Measurements from ENCODE around the gene RPF1.
"Not testable (repeated sequence)": the region's sequence is repeated elsewhere in the genome, so short reads cannot be mapped to it uniquely, and the experiment has no call there.

Gene RPF1

DNA sequence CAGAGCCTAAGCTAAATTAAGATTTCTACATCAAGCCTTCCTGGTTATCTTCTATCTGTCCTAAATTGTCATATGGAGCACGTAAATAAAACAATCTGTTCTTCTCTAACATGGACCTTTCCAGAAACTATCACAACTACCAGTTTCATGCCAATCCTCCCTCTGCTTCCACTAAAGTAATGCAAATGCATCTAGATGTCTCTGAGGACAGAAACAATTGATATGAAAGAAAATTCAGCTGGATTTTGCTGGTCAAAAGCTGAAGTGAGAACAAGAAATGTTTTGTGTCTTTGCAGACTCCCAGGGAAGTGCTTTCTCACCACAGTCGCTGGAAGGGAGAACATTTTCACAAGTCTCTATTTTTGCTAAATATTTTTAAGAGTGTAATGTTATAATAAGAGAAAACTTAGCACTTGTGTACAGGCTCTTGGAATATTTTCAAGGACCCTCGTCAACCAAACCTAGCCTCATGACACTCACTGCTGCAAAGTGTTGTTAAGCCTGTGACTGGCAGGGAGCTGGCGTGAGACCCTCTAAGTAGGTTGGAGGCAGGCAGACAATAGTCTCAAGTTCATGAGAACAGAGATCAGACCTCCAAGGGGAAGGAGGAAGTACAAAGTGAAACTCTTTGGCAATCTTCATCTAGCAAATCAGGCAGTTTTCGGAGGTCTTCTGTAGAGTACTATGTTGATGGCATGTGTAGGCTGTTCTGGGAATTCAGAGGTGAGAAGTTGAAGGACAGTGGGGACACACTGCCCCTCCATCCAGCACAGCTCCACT, 42.0 kb upstream of the RPF1 start:
- no peak for DNase-seq (ENCODE audit: low read depth)
- TF ChIP-seq, protein P1, sequence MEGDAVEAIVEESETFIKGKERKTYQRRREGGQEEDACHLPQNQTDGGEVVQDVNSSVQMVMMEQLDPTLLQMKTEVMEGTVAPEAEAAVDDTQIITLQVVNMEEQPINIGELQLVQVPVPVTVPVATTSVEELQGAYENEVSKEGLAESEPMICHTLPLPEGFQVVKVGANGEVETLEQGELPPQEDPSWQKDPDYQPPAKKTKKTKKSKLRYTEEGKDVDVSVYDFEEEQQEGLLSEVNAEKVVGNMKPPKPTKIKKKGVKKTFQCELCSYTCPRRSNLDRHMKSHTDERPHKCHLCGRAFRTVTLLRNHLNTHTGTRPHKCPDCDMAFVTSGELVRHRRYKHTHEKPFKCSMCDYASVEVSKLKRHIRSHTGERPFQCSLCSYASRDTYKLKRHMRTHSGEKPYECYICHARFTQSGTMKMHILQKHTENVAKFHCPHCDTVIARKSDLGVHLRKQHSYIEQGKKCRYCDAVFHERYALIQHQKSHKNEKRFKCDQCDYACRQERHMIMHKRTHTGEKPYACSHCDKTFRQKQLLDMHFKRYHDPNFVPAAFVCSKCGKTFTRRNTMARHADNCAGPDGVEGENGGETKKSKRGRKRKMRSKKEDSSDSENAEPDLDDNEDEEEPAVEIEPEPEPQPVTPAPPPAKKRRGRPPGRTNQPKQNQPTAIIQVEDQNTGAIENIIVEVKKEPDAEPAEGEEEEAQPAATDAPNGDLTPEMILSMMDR (conservative IDR thresholded peaks at IDR 0.05; ENCODE audit: low read length) = no peak

DNA sequence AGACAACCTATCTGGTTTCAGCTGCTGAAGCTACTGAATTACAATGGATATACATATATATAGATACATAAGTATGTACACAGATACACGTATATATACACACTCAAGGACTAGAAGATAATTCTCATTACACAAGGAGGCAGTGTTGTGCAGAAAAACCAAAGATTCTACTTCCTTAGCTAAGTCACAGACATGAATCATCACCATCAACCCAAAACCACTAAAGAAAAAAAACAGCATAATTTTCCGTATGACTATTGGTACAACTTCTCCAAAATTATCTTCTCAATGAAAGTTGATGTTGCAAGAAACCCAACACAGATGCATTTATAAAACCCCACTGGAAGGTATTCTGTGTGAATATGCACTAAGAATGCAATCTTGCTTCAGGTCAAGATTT, 36.8 kb upstream of the RPF1 start:
- TF ChIP-seq, protein P1 (conservative IDR thresholded peaks at IDR 0.05; ENCODE audit: low read length) = peak; percentile 68
- H3K4me3 ChIP-seq (ENCODE audit: low read length) = no peak overlapping the region
- DNase-seq (ENCODE audit: low read depth) = peak; percentile 94

More for the DNA sequence above, 42.0 kb upstream of the RPF1 start:
- H3K4me3 ChIP-seq (ENCODE audit: low read length) = no peak overlapping the region

DNA sequence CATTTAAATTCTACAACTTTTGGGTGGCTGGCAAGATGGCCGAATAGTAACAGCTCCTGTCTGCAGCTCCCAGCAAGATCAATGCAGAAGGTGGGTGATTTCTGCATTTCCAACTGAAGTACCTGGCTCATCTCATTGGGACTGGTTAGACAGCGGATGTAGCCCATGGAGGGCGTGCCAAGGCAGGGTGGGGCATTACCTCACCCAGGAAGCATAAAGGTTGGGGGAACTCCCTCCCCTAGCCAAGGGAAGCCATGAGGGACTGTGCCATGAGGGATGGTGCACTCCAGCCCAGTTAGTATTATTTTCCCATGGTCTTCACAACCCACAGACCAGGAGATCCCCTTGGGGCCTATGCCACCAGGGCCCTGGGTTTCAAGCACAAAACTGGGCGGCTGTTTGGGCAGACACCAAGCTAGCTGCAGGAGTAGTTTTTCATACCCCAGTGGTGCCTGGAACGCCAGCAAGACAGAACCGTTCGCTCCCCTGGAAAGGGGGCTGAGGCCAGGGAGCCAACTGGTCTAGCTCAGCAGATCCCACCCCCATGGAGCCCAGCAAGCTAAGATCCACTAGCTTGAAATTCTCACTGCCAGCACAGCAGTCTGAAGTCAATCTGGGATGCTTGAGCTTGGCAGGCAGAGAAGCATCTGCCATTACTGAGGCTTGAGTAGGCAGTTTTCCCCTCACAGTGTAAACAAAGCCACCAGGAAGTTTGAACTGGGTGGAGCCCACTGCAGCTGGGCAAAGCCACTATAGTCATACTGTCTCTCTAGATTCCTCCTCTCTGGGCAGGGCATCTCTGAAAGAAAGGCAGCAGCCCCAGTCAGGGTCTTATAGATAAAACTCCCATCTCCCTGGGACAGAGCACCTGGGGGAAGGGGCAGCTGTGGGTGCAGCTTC, 36.1 kb upstream of the RPF1 start:
- H3K4me3 ChIP-seq (ENCODE audit: low read length); DNase-seq (ENCODE audit: low read depth): not testable (repeated sequence)

DNA sequence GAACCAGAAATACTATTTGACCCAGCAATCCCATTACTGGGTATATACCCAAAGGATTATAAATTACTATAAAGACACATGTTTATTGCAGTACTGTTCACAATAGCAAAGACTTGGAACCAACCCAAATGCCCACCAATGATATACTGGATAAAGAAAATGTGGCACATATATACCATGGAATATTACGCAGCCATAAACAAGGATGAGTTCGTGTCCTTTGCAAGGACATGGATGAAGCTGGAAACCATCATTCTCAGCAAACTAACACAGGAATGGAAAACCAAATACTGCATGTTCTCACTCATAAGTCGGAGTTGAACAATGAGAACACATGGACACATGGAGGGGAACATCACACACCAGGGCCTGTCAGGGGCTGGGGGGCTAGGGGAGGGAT, 30.4 kb upstream of the RPF1 start:
- DNase-seq (ENCODE audit: low read depth); H3K4me3 ChIP-seq (ENCODE audit: low read length): not testable (repeated sequence)

DNA sequence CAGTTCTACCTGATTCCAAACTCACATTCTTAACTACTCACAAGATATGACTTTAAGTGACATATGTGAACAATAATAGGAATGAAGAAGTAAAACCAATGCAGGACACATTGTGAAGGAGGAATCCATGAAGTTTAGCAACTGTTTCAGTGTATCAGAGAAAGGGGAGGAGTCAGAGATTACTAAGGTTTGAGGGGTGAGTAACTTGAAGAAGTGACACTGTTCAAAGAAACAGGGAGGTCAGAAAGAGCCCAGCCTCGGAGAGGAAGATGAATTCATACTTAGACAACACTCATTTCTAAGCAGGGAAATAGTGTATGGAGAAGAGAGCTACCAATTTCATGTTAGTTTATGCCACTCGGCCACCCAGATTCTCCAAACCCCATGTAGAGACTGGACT, 28.2 kb upstream of the RPF1 start:
- TF ChIP-seq, protein P1 (conservative IDR thresholded peaks at IDR 0.05; ENCODE audit: low read length) = no peak
- DNase-seq (ENCODE audit: low read depth) = no peak
- no peak overlapping the region for H3K4me3 ChIP-seq (ENCODE audit: low read length)

DNA sequence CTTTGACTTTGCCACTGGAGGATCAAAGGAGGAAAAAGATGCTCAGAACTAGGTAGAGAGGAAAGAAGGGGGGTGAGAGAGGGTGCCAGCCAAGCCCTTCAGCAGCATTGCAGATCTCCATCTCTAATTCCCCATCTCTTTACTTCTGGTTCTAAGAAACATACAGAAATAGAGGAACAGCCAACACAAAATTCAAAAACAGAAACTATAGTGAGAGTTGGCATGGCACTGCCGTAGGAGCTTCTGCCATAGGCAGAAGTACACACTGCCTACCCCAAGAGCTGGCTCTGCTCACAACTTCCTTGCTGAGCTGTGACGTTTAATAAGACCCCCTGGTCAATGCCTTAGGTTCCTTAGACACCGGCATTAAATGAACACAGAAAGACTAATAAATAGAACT, 26.6 kb upstream of the RPF1 start:
- no peak overlapping the region for H3K4me3 ChIP-seq (ENCODE audit: low read length)
- DNase-seq (ENCODE audit: low read depth) = no peak
- TF ChIP-seq, protein P1 (conservative IDR thresholded peaks at IDR 0.05; ENCODE audit: low read length) = no peak

DNA sequence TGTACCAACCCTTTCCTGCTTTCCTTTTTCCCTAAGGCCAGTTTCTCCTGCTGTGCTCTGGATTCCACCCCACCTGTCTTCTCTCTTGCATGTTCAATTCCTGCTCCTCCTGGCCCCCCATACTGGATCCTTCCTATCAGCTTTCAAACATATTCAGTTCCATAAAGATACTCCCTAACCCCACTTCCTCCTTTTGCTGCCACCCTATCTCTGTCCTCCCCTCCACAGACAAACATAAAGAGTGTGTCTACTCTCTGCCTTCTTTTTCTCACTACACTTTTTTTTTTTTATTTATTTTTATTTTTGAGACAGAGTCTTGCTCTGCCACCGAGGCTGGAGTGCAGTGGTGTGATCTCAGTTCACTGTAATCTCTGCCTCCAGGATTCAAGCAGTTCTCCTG, 16.9 kb upstream of the RPF1 start:
- no peak overlapping the region for H3K4me3 ChIP-seq (ENCODE audit: low read length)
- TF ChIP-seq, protein P1 (conservative IDR thresholded peaks at IDR 0.05; ENCODE audit: low read length) = no peak
- no peak for DNase-seq (ENCODE audit: low read depth)

DNA sequence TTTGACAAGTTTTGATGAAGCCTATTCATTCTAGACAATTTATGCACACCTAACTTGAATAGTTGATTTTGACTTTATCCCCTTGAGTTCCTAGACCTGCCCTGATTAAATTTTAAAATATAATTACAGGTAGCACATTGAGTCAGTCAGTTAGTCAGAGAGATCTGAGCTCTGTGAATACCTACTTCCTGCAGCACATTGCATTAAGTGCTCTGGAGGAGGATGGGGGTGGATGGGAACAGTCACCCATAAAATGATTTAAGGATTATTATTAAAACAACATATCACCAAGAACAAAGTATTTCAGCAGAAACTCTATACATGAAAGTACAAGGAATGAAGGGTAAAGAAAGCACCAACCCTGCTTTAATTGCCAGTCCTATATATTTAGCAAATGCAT, 11.8 kb upstream of the RPF1 start:
- no peak for DNase-seq (ENCODE audit: low read depth)
- TF ChIP-seq, protein P1 (conservative IDR thresholded peaks at IDR 0.05; ENCODE audit: low read length) = no peak
- no peak overlapping the region for H3K4me3 ChIP-seq (ENCODE audit: low read length)

Data from AG10803 (cell line).